AG08396 (cell line): Measurements from ENCODE around the gene CTBP2.
"Not testable (repeated sequence)": the region's sequence is repeated elsewhere in the genome, so short reads cannot be mapped to it uniquely, and the experiment has no call there.

Experiments
- DNase-seq: peaks from one replicate; pipeline ENCODE4 v3.0.0; 2012; ENCODE audit warnings: low spot score, mixed read lengths

CTBP2 gene

GRCh38 chr10:125158601-125159485 is 1.5 kb downstream of the CTBP2 start:
- DNase-seq, result peak; percentile 69

GRCh38 chr10:125158275-125158600 is 2.1 kb downstream of the CTBP2 start:
- DNase-seq, result no peak

- no peak for DNase-seq
Observed at GRCh38 chr10:125157505-125157904, 2.9 kb downstream of the CTBP2 start.

GRCh38 chr10:125156739-125157480 is 3.5 kb downstream of the CTBP2 start:
- no peak for DNase-seq

GRCh38 chr10:125156196-125156595 is 4.2 kb downstream of the CTBP2 start:
- DNase-seq, result no peak

GRCh38 chr10:125155101-125155500 is 5.3 kb downstream of the CTBP2 start:
- no peak for DNase-seq

GRCh38 chr10:125154529-125154928 is 5.8 kb downstream of the CTBP2 start:
- DNase-seq, result no peak

GRCh38 chr10:125153703-125154490 is 6.5 kb downstream of the CTBP2 start:
- peak; percentile 57 for DNase-seq

- DNase-seq, result peak; percentile 39
Observed at GRCh38 chr10:125152450-125153368, 7.7 kb downstream of the CTBP2 start.

GRCh38 chr10:125151553-125152449 is 8.6 kb downstream of the CTBP2 start:
- DNase-seq, result no peak

GRCh38 chr10:125151170-125151552 is 9.2 kb downstream of the CTBP2 start:
- no peak for DNase-seq

- not testable (repeated sequence) for DNase-seq
Observed at GRCh38 chr10:125150376-125151083, 9.8 kb downstream of the CTBP2 start.

GRCh38 chr10:125149680-125150047 is 10.7 kb downstream of the CTBP2 start:
- DNase-seq, result no peak

- peak; percentile 74 for DNase-seq
Observed at GRCh38 chr10:125149036-125149679, 11.2 kb downstream of the CTBP2 start.

- DNase-seq, result no peak
Observed at GRCh38 chr10:125148528-125148927, 11.8 kb downstream of the CTBP2 start.

- no peak for DNase-seq
Observed at GRCh38 chr10:125147971-125148439, 12.4 kb downstream of the CTBP2 start.

- peak; percentile 82 for DNase-seq
Observed at GRCh38 chr10:125146791-125147579, 13.4 kb downstream of the CTBP2 start.

- DNase-seq, result no peak
Observed at GRCh38 chr10:125145636-125146035, 14.7 kb downstream of the CTBP2 start.
